ENCODE measurements around the gene MTA3.

- TF ChIP-seq CTCF (IDR thresholded peaks at IDR 0.05 in 8 of 11, conservative IDR thresholded peaks at IDR 0.05 in 3 of 11) (no peak), POLR2A (IDR thresholded peaks at IDR 0.05) (no peak)
These were observed 174.6 kb downstream of the MTA3 start for GRCh38 chr2:42742740-42743658.
